NT2/D1 (cell line): ENCODE data around the gene CPLANE2.

ENCODE experiments used
- YY1 ChIP-seq: IDR thresholded peaks from 2 replicates; pipeline ENCODE4 v1.6.1; 2011; ENCODE audit not compliant: insufficient read length, insufficient read depth
- ZNF274 ChIP-seq: IDR thresholded peaks from 2 replicates; pipeline ENCODE4 v1.6.1; 2011; ENCODE audit warnings: mild to moderate bottlenecking, low read depth, low read length

DNA sequence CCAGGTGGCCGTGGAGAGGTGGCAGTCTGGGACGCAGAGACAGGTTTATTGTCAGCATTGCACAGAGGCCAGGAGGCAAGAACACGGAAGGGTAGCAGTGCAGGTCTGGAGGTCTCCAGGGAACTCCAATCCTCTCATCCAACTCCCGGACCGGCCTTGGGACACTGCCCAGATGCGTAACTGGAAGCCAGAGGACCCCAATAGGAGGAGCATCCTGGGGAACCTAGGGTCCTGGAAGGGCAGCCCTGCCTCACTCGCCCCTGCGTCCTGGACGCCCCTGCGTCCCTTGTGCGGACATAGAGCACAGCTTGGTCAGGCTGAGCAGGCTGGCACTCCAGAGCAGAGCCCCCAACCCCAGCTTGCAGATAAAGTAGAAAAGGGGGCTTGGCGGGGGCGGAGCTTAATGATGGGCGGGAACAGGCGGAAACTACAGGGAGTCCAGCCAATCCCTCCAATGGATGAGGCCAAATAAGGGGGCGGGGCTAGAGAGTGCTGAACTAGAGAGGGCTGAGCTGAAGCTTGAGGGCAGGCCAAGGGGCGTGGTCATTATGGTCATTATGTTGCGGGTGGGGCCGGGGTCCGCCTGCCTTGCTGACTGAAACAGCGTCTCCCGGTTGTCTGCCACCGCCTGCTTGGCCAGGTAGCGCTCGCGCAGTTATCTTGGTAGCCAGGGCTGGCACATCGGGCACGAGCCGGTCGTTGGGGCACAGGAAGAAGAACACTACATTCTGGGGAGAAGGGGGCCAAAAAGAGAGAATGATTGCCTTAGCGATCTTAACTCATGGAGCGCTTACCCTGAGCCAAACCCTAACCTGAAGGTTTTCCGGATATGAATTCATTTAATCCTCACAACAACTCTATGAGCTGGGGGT is 20.9 kb downstream of the CPLANE2 start:
- TF ChIP-seq ZNF274: no peak
- TF ChIP-seq YY1: no peak
